Endothelial cell (in vitro differentiated cells): ENCODE measurements around the gene GID4. TPM values are rescaled to one million over a fixed set of nuclear protein-coding genes. Genes with fewer than 3 reads are reported as not detected.

Experiments
- DNase-seq: peaks from one replicate; pipeline ENCODE4 v3.0.0; 2021; ENCODE audit warnings: low spot score
- H3K27ac Mint-ChIP-seq: one replicate; pipeline ENCODE4 v1.8.0; 2021; ENCODE audit warnings: mixed read lengths, inconsistent platforms; ENCODE audit not compliant: unreplicated experiment
- H3K27me3 Mint-ChIP-seq: one replicate; pipeline ENCODE4 v1.8.0; 2021; ENCODE audit warnings: mild to moderate bottlenecking, moderate library complexity, mixed read lengths, inconsistent platforms; ENCODE audit not compliant: unreplicated experiment
- H3K36me3 Mint-ChIP-seq: one replicate; pipeline ENCODE4 v1.8.0; 2021; ENCODE audit warnings: mild to moderate bottlenecking, low read depth, mixed read lengths, inconsistent platforms; ENCODE audit not compliant: unreplicated experiment
- H3K4me1 Mint-ChIP-seq: one replicate; pipeline ENCODE4 v1.8.0; 2021; ENCODE audit warnings: mild to moderate bottlenecking, mixed read lengths, inconsistent platforms; ENCODE audit not compliant: unreplicated experiment
- H3K4me3 Mint-ChIP-seq: one replicate; pipeline ENCODE4 v1.8.0; 2021; ENCODE audit warnings: mild to moderate bottlenecking, mixed read lengths, inconsistent platforms; ENCODE audit not compliant: unreplicated experiment
- H3K9me3 Mint-ChIP-seq: one replicate; pipeline ENCODE4 v1.8.0; 2021; ENCODE audit warnings: mixed read lengths, inconsistent platforms; ENCODE audit not compliant: unreplicated experiment
- total RNA-seq: library from RNA; stranded (reverse); fragmentation: NEBNext Ultra II Directional; extraction: Animal tissue kit (Norgen Biotek cat#: 25700); gene quantifications from one replicate; pipeline ENCODE4 v1.2.1, GENCODE V29; 2021; ENCODE audit not compliant: unreplicated experiment
- TF ChIP-seq, protein P1 (sequence below): fragments of 200-600 bp; sonication (generic); IDR thresholded peaks from one replicate; pipeline ENCODE4 v1.5.0; 2021; ENCODE audit warnings: antibody characterized with exemption; ENCODE audit not compliant: unreplicated experiment

The GID4 gene
- total RNA-seq, 1 donor from 2014 or later, result 15.5 TPM

- no peaks in the 10 kb centered on the region for H3K9me3 Mint-ChIP-seq
- peaks cover 8% of the 10 kb centered on the region for H3K4me1 Mint-ChIP-seq
- no peak overlapping the region for H3K27ac Mint-ChIP-seq
- TF ChIP-seq, protein P1, sequence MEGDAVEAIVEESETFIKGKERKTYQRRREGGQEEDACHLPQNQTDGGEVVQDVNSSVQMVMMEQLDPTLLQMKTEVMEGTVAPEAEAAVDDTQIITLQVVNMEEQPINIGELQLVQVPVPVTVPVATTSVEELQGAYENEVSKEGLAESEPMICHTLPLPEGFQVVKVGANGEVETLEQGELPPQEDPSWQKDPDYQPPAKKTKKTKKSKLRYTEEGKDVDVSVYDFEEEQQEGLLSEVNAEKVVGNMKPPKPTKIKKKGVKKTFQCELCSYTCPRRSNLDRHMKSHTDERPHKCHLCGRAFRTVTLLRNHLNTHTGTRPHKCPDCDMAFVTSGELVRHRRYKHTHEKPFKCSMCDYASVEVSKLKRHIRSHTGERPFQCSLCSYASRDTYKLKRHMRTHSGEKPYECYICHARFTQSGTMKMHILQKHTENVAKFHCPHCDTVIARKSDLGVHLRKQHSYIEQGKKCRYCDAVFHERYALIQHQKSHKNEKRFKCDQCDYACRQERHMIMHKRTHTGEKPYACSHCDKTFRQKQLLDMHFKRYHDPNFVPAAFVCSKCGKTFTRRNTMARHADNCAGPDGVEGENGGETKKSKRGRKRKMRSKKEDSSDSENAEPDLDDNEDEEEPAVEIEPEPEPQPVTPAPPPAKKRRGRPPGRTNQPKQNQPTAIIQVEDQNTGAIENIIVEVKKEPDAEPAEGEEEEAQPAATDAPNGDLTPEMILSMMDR, result no peak
- peaks cover 10% of the 10 kb centered on the region for H3K36me3 Mint-ChIP-seq
- DNase-seq, result no peak
- H3K27me3 Mint-ChIP-seq, result no peaks in the 10 kb centered on the region
- H3K4me3 Mint-ChIP-seq, result no peak overlapping the region
Measured at GRCh38 chr17:18045691-18046350, 6.6 kb downstream of the GID4 start.

DNA sequence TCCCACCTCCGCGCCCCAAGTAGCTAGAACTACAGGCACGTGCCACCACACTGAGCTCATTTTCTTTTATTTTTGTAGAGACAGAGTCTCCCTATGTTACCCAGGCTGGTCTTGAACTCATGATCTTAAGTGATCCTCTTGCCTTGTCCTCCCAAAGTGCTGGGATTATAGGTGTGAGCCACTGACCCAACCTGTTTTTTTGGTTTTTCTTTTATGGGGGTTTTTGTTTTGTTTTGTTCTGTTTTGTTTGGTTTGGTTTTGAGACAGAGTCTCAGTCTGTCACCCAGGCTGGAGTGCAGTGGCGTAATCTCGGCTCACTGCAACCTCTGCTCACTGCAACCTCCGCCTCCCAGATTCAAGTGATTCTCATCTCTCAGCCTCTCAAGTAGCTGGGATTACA is 16.4 kb downstream of the GID4 start:
- no peak overlapping the region for H3K4me3 Mint-ChIP-seq
- no peaks in the 10 kb centered on the region for H3K27me3 Mint-ChIP-seq
- DNase-seq, result no peak
- TF ChIP-seq, protein P1, result no peak
- H3K36me3 Mint-ChIP-seq, result peaks cover 19% of the 10 kb centered on the region
- no peak overlapping the region for H3K27ac Mint-ChIP-seq
- H3K4me1 Mint-ChIP-seq, result peaks cover 5% of the 10 kb centered on the region
- H3K9me3 Mint-ChIP-seq, result no peaks in the 10 kb centered on the region

DNA sequence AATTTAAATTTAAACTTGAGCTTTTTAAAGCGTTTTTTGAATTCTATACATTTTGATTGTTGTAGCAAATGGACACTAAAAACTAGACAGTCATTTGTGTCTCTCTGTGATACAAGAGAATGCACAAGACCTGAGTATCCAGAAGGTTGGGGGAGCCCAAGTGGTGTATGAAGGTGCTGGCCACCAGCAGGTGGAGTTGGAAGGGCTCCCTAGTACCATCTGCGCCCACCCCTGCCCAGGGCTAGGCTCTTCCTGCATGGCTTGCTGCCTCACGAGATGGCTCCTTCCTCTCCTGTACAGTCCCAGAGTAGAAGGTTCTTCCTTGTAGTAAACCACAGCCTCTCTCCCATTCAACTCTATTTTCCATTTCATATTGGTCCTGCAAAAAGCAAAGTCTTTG is 17.0 kb downstream of the GID4 start:
- Mint-ChIP-seq H3K27ac (no peak overlapping the region), H3K4me1 (peaks cover 5% of the 10 kb centered on the region), H3K9me3 (no peaks in the 10 kb centered on the region), H3K27me3 (no peaks in the 10 kb centered on the region), H3K36me3 (peaks cover 19% of the 10 kb centered on the region), H3K4me3 (no peak overlapping the region)
- DNase-seq, result no peak
- TF ChIP-seq, protein P1, result no peak

- H3K4me1 Mint-ChIP-seq, result peaks cover 5% of the 10 kb centered on the region
Measured at GRCh38 chr17:18059283-18059682, 20.1 kb downstream of the GID4 start.

DNA sequence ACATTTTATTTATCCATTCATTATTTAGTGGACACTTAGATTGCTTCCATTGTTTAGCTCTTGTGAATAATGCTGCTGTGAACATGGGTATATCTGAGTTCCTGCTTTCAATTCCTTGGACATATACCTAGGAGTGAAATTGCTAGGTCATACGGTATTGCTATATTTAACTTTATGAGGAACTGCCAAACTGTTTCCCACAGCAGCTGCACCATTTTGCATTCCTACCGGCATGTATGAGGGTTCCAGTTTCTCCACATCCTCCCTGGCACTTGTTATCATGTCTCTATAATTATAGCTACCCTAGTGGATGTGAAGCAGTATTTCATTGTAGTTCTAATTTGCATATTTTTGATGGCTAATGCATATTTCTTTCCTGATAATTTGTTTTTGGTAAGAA is 24.8 kb downstream of the GID4 start:
- DNase-seq, result no peak
- Mint-ChIP-seq H3K27me3 (no peaks in the 10 kb centered on the region), H3K4me3 (no peak overlapping the region), H3K36me3 (peaks cover 18% of the 10 kb centered on the region), H3K9me3 (no peaks in the 10 kb centered on the region), H3K27ac (no peak overlapping the region), H3K4me1 (peaks cover 16% of the 10 kb centered on the region)
- TF ChIP-seq, protein P1, result no peak

More at GRCh38 chr17:18059283-18059682, 20.1 kb downstream of the GID4 start:
- no peaks in the 10 kb centered on the region for H3K27me3 Mint-ChIP-seq
- no peak for DNase-seq
- H3K27ac Mint-ChIP-seq, result peak overlapping the region; percentile 7
- peaks cover 25% of the 10 kb centered on the region for H3K36me3 Mint-ChIP-seq
- TF ChIP-seq, protein P1, result no peak
- H3K4me3 Mint-ChIP-seq, result peak overlapping the region; percentile 26
- no peaks in the 10 kb centered on the region for H3K9me3 Mint-ChIP-seq
